Measurements from ENCODE around the gene GPANK1. TPM values are rescaled to one million over a fixed set of nuclear protein-coding genes. Genes with fewer than 3 reads are reported as not detected.
A peak's percentile ranks its signal among the peaks of the same experiment; 100 is the strongest.

GPANK1 gene
- total RNA-seq, 2 donors from 2014 or later: 34.5 to 40.9 TPM

DNA sequence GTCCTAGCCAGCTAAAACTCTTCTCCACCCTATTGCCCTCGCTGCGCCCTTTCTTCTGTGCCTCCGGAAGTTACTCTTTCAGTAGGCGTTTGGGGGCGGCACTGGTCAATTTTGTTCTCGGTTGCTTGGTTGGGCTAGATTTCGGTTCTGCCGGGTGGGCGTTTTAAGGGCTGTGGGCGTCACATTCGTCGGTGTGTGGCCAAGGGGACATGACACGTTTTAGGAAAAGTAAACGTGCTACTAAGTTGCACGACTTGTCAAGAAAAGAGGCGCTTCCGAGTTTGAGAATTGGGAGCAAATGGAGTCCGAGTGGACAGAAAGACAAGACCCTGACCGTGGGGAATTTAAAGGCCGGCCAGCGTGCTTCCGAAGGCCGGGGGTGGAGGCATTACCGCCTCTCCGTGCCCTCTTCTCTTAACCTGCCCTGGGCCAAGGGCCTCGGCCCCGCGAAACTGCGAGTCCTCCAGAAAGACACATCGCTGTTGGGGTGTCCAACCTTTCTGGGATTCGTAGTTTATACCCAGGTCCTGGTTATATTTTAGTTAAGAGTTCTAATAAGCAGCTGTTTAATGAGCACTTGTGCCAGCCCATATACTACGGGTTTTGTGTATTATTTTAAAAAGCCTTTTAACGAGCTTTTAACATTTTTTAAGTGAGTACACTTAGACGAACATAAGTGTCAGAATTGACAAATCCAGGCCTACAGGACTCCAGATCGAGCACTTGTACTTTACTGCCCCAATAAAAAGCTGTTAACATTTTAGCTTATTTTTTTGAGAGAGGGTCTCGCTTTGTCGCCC lies 11.7 kb downstream of the GPANK1 start:
- H3K36me3 Mint-ChIP-seq: peaks cover 8% of the 10 kb centered on the region
- peak; percentile 80 to 86 for ATAC-seq
- H3K9me3 Mint-ChIP-seq: no peaks in the 10 kb centered on the region
- peaks cover 50 to 55% of the 10 kb centered on the region in 2 donors for H3K4me1 Mint-ChIP-seq (ENCODE audit: low read depth in 2 of 2)
- peak; percentile 90 for DNase-seq (ENCODE audit: low spot score)
- peak overlapping the region; percentile 95 for H3K4me3 Mint-ChIP-seq
- H3K27ac Mint-ChIP-seq: peak overlapping the region; percentile 88 to 97
- no peaks in the 10 kb centered on the region for H3K27me3 Mint-ChIP-seq

DNA sequence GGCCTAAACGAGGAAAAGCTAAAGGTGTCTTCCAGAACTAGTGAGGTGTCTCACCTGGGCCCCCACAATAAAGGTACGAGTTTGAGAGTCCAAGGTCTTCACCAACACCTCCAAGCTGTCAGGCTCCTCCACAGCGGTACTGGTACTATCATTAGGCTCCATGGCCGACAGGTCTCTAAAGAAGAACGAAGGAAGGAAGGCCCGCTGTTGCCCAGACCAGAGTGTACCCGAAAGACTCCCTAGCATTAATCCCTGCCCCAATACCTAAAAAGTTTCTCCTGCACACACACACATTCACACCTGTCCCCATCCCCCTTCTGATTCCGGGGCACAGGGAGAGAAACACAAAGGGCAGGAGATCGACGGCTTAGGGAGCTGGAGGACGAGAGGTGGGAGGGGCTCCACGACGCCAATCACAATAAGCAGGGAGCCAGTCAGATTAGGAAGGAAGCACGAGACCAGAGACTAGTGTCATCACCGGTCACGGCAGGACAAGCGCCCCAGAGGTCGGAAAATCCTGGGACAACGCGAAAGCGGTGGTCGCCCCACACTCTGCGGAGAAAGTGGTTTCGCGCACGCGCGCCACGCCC lies 13.1 kb downstream of the GPANK1 start:
- H3K27me3 Mint-ChIP-seq: no peaks in the 10 kb centered on the region
- peak overlapping the region; percentile 95 for H3K4me3 Mint-ChIP-seq
- peaks cover 13% of the 10 kb centered on the region for H3K36me3 Mint-ChIP-seq
- ATAC-seq: peak; percentile 66 to 69
- H3K4me1 Mint-ChIP-seq (ENCODE audit: low read depth in 2 of 2): peaks cover 47 to 48% of the 10 kb centered on the region in 2 donors
- H3K9me3 Mint-ChIP-seq: no peaks in the 10 kb centered on the region
- H3K27ac Mint-ChIP-seq: peak overlapping the region; percentile 88 to 97
- DNase-seq (ENCODE audit: low spot score): peak; percentile 83

DNA sequence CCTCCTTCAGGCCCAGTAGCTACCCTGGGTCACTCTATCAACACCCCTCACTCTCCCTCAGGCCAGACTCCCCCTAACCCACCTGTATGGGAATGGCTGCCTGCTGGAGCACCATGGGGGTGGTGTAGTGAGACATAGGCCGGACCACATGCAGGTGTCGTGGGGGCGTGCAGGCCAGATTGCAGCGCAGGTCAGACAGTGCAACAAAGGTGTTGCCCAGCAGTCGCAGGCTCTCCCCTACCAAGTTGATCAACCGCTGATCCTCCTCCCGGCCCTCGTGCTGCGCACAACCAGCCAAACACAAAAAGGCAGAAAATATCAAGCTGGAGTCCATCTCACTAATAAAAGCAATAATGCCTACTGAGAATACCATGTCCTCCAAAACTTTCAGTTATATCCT lies 19.5 kb downstream of the GPANK1 start:
- ATAC-seq: no peak
- Mint-ChIP-seq H3K36me3 (peaks cover 29% of the 10 kb centered on the region), H3K4me3 (no peak overlapping the region)

DNA sequence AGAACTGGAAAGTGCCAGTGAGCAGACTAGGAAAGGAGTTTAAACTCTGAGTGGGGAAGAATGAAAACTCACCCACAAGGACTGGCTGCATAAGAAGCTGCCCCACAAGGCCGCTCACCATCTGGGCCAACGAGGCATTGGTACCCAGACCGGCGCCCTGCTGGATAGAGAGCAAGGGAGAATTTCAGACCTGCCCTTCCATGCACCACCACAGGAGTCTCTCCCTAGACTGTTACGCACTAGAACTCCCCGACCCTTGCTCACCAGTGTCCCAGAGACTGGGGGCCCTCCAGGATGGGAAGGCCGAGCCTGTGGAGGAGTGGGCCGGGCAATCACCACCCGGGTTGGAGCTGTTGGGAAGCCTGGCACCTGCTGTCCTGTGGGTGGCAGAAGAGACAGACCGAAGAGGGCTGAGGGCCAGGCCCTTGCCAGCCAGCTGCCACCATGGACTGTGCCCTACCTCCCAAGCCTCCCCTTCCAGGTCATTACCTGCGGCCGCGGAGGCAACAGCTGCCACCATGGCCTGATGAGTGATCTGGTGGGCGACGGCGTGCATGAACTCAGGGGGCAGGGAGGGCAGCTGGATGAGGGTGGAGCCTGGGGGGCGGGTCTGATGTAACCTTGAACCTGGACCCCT lies 20.9 kb downstream of the GPANK1 start:
- peaks cover 0 to 19% of the 10 kb centered on the region in 2 donors for H3K4me1 Mint-ChIP-seq (ENCODE audit: low read depth in 2 of 2)
- H3K27me3 Mint-ChIP-seq: no peaks in the 10 kb centered on the region
- H3K36me3 Mint-ChIP-seq: peaks cover 25% of the 10 kb centered on the region
- H3K27ac Mint-ChIP-seq: no peak overlapping the region
- H3K4me3 Mint-ChIP-seq: no peak overlapping the region
- DNase-seq (ENCODE audit: low spot score): no peak
- no peaks in the 10 kb centered on the region for H3K9me3 Mint-ChIP-seq
- peak in 1 of 2 donors; percentile 3 for ATAC-seq

More for the DNA sequence above, 19.5 kb downstream of the GPANK1 start:
- H3K4me1 Mint-ChIP-seq (ENCODE audit: low read depth in 2 of 2): peaks cover 5 to 22% of the 10 kb centered on the region in 2 donors
- H3K27me3 Mint-ChIP-seq: no peaks in the 10 kb centered on the region
- H3K9me3 Mint-ChIP-seq: no peaks in the 10 kb centered on the region
- no peak for DNase-seq (ENCODE audit: low spot score)
- peak overlapping the region in 1 of 2 donors; percentile 73 for H3K27ac Mint-ChIP-seq

DNA sequence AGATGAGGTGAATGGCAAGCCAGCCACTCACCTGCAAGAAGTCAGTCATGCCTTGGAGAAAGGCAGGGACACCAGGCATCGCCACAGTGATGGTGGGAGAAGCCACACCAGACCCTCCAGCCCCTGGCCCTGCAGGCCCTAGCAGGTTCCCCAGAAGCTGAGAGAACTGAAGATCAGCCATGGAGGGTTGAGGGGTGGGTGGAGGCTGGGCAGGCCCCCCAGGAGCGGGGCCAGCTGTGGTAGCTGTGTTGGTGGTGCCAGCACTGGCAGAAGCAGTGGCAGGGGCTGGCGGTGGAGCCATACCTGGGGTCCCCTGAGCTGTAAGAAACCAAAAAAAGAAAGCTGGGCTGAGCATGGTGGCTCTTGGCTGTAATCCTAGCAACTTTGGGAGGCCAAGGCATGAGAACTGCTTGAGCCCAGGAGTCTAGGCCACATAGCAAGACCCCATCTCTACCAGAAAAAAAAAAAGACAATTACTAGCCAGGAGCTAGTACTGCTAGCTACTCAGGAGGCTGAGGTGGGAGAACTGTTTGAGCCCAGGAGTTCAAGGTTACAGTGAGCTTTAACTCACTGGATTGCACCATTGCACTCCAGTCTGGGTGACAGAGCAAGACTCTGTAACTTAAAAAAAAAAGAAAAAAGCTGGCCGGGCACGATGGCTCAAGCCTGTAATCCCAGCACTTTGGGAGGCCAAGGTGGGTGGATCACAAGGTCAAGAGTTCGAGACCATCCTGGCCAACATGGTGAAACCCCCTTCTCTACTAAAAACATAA lies 21.8 kb downstream of the GPANK1 start:
- no peaks in the 10 kb centered on the region for H3K9me3 Mint-ChIP-seq
- no peaks in the 10 kb centered on the region for H3K27me3 Mint-ChIP-seq
- H3K36me3 Mint-ChIP-seq: peaks cover 20% of the 10 kb centered on the region
- no peak for ATAC-seq
- H3K4me1 Mint-ChIP-seq (ENCODE audit: low read depth in 2 of 2): peaks cover 0 to 15% of the 10 kb centered on the region in 2 donors
- no peak overlapping the region for H3K4me3 Mint-ChIP-seq
- DNase-seq (ENCODE audit: low spot score): no peak
- no peak overlapping the region for H3K27ac Mint-ChIP-seq

DNA sequence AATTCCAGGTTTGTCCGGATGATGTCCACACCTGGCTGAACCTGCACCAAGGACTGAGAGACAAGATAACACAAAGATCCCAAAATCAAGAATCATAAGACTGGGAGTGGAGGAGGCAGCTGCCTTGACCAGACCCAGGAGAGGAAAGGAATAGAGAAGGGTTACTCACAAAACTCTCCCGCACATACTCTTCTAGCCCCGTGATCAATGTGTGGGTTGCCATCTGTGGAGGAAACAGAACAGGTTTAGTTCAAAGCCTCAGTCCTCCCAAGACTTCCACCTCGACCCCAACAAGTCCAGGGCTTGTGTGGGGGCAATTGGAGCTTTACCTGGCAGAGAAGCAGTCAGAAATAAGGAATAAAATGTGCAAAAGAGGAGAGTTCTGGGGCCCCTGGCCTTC lies 23.4 kb downstream of the GPANK1 start:
- Mint-ChIP-seq H3K36me3 (peaks cover 16% of the 10 kb centered on the region), H3K27me3 (no peaks in the 10 kb centered on the region), H3K4me1 (ENCODE audit: low read depth in 2 of 2) (peaks cover 0 to 12% of the 10 kb centered on the region in 2 donors), H3K27ac (peak overlapping the region in 1 of 2 donors; percentile 44), H3K9me3 (no peaks in the 10 kb centered on the region), H3K4me3 (no peak overlapping the region)
- DNase-seq (ENCODE audit: low spot score): no peak
- no peak for ATAC-seq

DNA sequence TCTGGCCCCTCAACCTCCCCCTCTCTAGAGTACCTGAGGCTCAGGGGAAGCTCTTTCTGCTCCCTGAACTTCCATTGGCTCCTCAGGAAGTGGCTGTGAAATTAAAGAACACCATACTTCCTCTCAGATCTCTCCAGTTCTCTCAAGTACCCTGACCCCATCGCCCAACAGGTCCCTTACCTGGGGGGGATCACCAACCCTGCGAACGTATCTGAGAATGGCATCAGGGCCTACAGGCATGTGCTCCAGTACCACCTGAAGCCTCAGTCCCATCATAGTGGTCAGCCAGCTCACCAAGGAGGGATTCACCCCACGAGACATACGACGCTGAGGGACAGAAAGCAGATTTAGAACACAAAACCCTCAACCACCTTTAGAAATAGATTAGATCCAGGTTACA lies 24.2 kb downstream of the GPANK1 start:
- H3K27ac Mint-ChIP-seq: no peak overlapping the region
- DNase-seq (ENCODE audit: low spot score) (no peak), ATAC-seq (no peak)
- H3K27me3 Mint-ChIP-seq: no peaks in the 10 kb centered on the region
- no peak overlapping the region for H3K4me3 Mint-ChIP-seq
- no peaks in the 10 kb centered on the region for H3K9me3 Mint-ChIP-seq
- H3K36me3 Mint-ChIP-seq: peaks cover 19% of the 10 kb centered on the region
- peaks cover 0 to 10% of the 10 kb centered on the region in 2 donors for H3K4me1 Mint-ChIP-seq (ENCODE audit: low read depth in 2 of 2)

DNA sequence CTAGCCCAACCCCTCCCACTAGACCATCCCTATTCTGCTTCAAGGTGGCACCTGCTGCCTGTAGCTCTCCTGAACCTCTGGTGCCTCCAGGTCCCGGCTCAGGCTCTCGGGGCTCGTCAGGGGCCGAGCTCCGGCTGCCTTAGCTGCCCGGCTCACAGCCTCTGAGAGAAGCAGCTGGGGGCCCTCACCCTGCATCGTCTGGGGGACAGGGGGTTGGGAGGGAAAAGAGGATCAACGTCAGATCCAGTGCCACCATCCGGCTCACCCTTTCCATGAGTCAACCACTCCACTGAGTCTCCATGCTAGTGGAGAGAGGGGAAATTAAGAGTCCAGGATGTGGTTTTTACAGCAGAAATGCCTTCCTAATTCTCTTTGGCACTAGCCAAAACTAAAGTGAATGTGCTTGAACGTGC lies 25.3 kb downstream of the GPANK1 start:
- no peak for ATAC-seq
- no peak for DNase-seq (ENCODE audit: low spot score)
- H3K27me3 Mint-ChIP-seq: no peaks in the 10 kb centered on the region
- peak overlapping the region; percentile 27 to 33 for H3K27ac Mint-ChIP-seq
- H3K36me3 Mint-ChIP-seq: peaks cover 20% of the 10 kb centered on the region
- no peaks in the 10 kb centered on the region for H3K9me3 Mint-ChIP-seq
- no peak overlapping the region for H3K4me3 Mint-ChIP-seq
- peaks cover 0 to 4% of the 10 kb centered on the region in 2 donors for H3K4me1 Mint-ChIP-seq (ENCODE audit: low read depth in 2 of 2)

DNA sequence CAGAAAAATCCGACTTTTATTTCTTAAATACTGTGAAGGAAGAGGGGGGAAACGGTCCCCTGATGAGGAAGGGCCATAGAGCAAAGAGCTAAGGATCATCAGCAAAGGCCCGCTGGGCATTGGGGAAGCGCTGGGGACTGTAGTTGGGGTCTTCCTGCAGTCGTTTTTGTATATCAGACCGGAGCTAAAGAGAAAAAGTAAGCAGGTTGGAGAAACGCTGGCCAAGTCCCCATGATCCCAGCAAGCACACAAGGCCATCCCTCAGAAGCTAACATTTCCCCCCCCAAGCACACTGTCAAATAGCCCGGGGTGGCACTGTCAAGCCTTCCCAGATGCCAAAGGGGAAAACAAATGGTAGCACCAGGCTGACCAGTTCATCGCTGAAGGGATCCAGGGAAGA lies 25.8 kb downstream of the GPANK1 start:
- no peaks in the 10 kb centered on the region for H3K9me3 Mint-ChIP-seq
- H3K27ac Mint-ChIP-seq: no peak overlapping the region
- no peak overlapping the region for H3K4me3 Mint-ChIP-seq
- peaks cover 0 to 5% of the 10 kb centered on the region in 2 donors for H3K4me1 Mint-ChIP-seq (ENCODE audit: low read depth in 2 of 2)
- peaks cover 22% of the 10 kb centered on the region for H3K36me3 Mint-ChIP-seq
- ATAC-seq (no peak), DNase-seq (ENCODE audit: low spot score) (no peak)
- H3K27me3 Mint-ChIP-seq: no peaks in the 10 kb centered on the region

DNA sequence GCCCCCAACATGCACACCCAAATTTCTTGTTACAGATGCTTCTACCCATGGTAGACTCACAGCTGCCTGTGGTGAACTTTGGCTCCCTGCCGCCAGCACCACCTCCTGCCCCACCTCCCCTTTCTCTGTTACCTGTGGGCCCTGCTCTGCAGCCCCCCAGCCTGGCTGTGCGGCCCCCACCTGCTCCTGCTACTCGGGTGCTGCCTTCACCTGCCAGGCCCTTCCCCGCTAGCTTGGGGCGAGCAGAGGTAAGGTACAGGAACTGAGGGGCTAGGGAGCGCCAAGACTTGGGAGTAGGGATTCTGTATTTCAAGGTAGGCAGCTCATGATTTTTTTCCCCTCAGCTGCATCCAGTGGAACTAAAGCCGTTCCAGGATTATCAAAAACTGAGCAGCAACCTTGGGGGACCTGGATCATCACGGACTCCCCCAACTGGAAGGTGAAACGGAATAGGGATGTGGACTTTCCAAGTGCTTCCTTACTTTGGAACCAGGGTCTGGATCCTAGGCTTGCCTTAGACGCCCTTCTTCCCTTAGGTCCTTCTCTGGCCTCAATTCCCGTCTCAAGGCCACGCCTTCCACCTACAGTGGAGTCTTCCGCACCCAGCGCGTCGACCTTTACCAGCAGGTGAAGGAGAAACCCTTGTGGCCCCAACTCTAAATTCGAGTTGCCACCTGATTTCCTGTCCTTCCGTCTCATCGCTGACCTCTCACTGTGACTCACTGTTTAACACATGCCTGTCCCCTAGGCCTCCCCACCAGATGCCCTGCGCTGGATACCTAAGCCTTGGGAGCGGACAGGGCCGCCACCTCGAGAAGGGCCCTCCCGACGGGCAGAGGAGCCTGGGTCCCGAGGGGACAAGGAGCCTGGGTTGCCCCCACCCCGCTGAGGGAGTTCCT lies 27.9 kb downstream of the GPANK1 start:
- no peaks in the 10 kb centered on the region for H3K27me3 Mint-ChIP-seq
- no peak overlapping the region for H3K4me3 Mint-ChIP-seq
- H3K9me3 Mint-ChIP-seq: no peaks in the 10 kb centered on the region
- ATAC-seq (no peak), DNase-seq (ENCODE audit: low spot score) (no peak)
- peaks cover 0 to 10% of the 10 kb centered on the region in 2 donors for H3K4me1 Mint-ChIP-seq (ENCODE audit: low read depth in 2 of 2)
- H3K27ac Mint-ChIP-seq: no peak overlapping the region
- peaks cover 26% of the 10 kb centered on the region for H3K36me3 Mint-ChIP-seq

DNA sequence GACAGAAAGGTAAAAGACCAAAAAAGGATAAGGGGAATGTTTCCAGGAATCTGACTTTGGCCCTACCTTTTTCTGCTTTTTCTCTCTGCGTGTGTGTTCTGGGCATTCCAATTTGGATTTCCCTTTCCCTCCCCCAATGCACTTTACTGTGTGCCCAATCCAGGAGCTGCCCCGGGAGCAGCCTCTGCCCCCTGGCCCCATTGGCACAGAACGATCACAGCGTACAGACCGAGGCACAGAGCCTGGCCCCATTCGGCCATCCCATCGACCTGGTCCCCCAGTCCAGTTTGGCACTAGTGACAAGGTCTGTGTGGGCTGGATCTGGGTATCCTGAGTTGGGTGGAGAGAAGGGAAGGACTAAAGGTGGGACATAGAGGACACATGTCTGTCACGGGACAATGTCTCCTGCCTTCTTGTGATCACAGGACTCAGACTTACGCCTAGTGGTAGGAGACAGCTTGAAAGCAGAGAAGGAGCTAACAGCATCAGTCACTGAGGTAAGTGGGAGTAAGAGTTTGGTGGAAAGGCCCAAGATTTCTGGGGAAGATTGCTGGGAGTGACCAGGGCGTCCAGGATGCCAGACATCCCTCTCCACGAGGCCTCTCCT lies 29.7 kb downstream of the GPANK1 start:
- DNase-seq (ENCODE audit: low spot score) (no peak), ATAC-seq (peak in 1 of 2 donors; percentile 30)
- H3K4me3 Mint-ChIP-seq: no peak overlapping the region
- H3K4me1 Mint-ChIP-seq (ENCODE audit: low read depth in 2 of 2): peaks cover 0 to 15% of the 10 kb centered on the region in 2 donors
- H3K27me3 Mint-ChIP-seq: no peaks in the 10 kb centered on the region
- H3K9me3 Mint-ChIP-seq: no peaks in the 10 kb centered on the region
- peaks cover 26% of the 10 kb centered on the region for H3K36me3 Mint-ChIP-seq
- no peak overlapping the region for H3K27ac Mint-ChIP-seq

DNA sequence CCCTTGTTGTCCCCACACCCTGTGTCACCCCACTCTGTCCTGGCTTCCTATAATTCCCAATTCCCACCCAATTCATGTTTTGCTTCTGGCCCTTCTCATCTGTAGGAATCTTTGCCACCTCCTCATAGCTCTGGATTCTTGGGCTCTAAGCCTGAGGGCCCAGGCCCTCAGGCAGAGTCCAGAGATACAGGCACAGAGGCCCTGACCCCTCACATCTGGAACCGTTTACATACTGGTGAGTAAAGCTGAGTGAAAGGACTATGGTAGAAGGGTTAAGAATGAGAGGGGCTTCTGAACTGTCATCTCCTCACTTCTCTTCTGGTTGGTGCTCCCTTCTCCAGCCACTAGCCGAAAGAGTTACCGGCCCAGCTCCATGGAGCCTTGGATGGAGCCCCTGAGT lies 30.7 kb downstream of the GPANK1 start:
- no peak for DNase-seq (ENCODE audit: low spot score)
- Mint-ChIP-seq H3K27ac (no peak overlapping the region), H3K36me3 (peaks cover 26% of the 10 kb centered on the region), H3K4me3 (no peak overlapping the region), H3K27me3 (no peaks in the 10 kb centered on the region), H3K4me1 (ENCODE audit: low read depth in 2 of 2) (peaks cover 0 to 11% of the 10 kb centered on the region in 2 donors), H3K9me3 (no peaks in the 10 kb centered on the region)
- no peak for ATAC-seq

Measured in natural killer cell treated with Interleukin-12 subunit alpha and Interleukin-12 subunit beta and Interleukin-15 and Interleukin-18, amount 100 ng/mL, for 72 hours (primary cell).